Endothelial cell of umbilical vein (primary cell): ENCODE measurements around the gene HTR7. TPM values are rescaled to one million over a fixed set of nuclear protein-coding genes. Genes with fewer than 3 reads are reported as not detected.

Experiments used
- BruUV-seq: library from RNA; stranded (reverse); fragments of 400-500 nt; replicated peaks from 2 replicates; lab custom pipeline; 2021; lab: Mats Ljungman, UMichigan
- CTCF ChIA-PET: fragments of 300-600, 350-600 bp; sonication (Branson Sonifier 250); formaldehyde crosslinking; loops from one replicate; lab custom pipeline; 2021; ENCODE audit warnings: antibody characterized with exemption, inconsistent platforms; lab: Charles Lee
- POLR2A ChIA-PET: fragments of 300-600, 350-600 bp; sonication (Branson Sonifier 250); formaldehyde crosslinking; loops from one replicate; lab custom pipeline; 2021; ENCODE audit warnings: antibody characterized with exemption, inconsistent platforms; lab: Charles Lee
- DNase-seq: peaks from one replicate; pipeline ENCODE4 v3.0.0-alpha.2; 2011; ENCODE audit warnings: low read depth, low spot score
- FAIRE-seq: peaks from 2 replicates; lab custom pipeline; 2011; peaks lifted over from hg19 to GRCh38; lab: Jason Lieb, UNC
- H2AFZ ChIP-seq: 2 replicates; pipeline ENCODE4 v1.6.0; 2012; ENCODE audit warnings: low read depth, low read length, control low read depth, inconsistent platforms
- H3K27ac ChIP-seq: 2 replicates; pipeline ENCODE4 v1.5.1; 2011; ENCODE audit warnings: low read depth, mild to moderate bottlenecking, control low read depth, low read length, moderate library complexity; ENCODE audit not compliant: insufficient read depth
- H3K27me3 ChIP-seq, 2 experiments: 2 replicates each; pipeline versions ENCODE4 v1.6.0 to v1.6.1; 2011; ENCODE audit warnings: low read length in 2 of 2, mixed read lengths in 1 of 2; ENCODE audit not compliant: control insufficient read depth in 2 of 2, insufficient read depth in 2 of 2
- H3K36me3 ChIP-seq, 2 experiments: 2 replicates in 1 of 2; 3 replicates in 1 of 2; pipeline ENCODE4 v1.5.1; 2011; ENCODE audit warnings: low read length in 2 of 2, mild to moderate bottlenecking in 1 of 2, moderate library complexity in 1 of 2; ENCODE audit not compliant: control insufficient read depth in 2 of 2, insufficient read depth in 2 of 2; ENCODE audit errors: extremely low read depth in 1 of 2
- H3K4me1 ChIP-seq: 3 replicates; pipeline ENCODE4 v1.5.1; 2011; ENCODE audit warnings: mild to moderate bottlenecking, low read length; ENCODE audit not compliant: control insufficient read depth, insufficient read depth; ENCODE audit errors: extremely low read depth
- H3K4me2 ChIP-seq: 2 replicates; pipeline ENCODE4 v1.6.1; 2011; ENCODE audit warnings: low read length, control low read depth, mixed read lengths; ENCODE audit not compliant: insufficient read depth
- H3K4me3 ChIP-seq, 3 experiments: fragments of 200-600 bp in 1 of 3; sonication (generic), shearing (Covaris generic) in 1 of 3; replicated peaks in 1 of 3; 2 replicates each; pipeline ENCODE4 v1.5.1; 2011 to 2016; ENCODE audit warnings: control low read depth in 3 of 3, low read length in 3 of 3, mild to moderate bottlenecking in 2 of 3, inconsistent platforms in 1 of 3, low read depth in 1 of 3, moderate library complexity in 1 of 3; ENCODE audit not compliant: insufficient read depth in 1 of 3
- H3K79me2 ChIP-seq: 2 replicates; pipeline ENCODE4 v1.6.0; 2012; ENCODE audit warnings: low read length, inconsistent platforms; ENCODE audit not compliant: control insufficient read depth, insufficient read depth
- H3K9ac ChIP-seq: replicated peaks from 2 replicates; pipeline ENCODE3; 2011; ENCODE audit warnings: low read length, control low read depth; ENCODE audit not compliant: insufficient read depth; ENCODE audit errors: extremely low read depth
- H3K9me1 ChIP-seq: replicated peaks from 3 replicates; pipeline ENCODE4 v1.6.0; 2011; ENCODE audit warnings: mild to moderate bottlenecking, low read length; ENCODE audit not compliant: control insufficient read depth, insufficient read depth; ENCODE audit errors: extremely low read depth
- H3K9me3 ChIP-seq: replicated peaks from 2 replicates; pipeline ENCODE4 v1.5.1; 2012; ENCODE audit warnings: low read length, inconsistent platforms; ENCODE audit not compliant: control insufficient read depth, insufficient read depth
- H4K20me1 ChIP-seq: replicated peaks from 2 replicates; pipeline ENCODE3; 2011; ENCODE audit warnings: mild to moderate bottlenecking, low read length; ENCODE audit not compliant: control insufficient read depth, insufficient read depth; ENCODE audit errors: extremely low read depth
- EZH2 ChIP-seq: IDR thresholded peaks from 2 replicates; pipeline ENCODE4 v1.6.1; 2012; ENCODE audit warnings: borderline replicate concordance, low read depth, mild to moderate bottlenecking, moderate library complexity, low read length, inconsistent platforms; ENCODE audit not compliant: severe bottlenecking
- FOS ChIP-seq: IDR thresholded peaks from 2 replicates; pipeline ENCODE4 v1.6.1; 2011; ENCODE audit warnings: mild to moderate bottlenecking, low read length, moderate library complexity, borderline replicate concordance; ENCODE audit not compliant: insufficient read depth
- GATA2 ChIP-seq: IDR thresholded peaks from 2 replicates; pipeline ENCODE4 v1.7.0; 2011; ENCODE audit warnings: low read depth, mild to moderate bottlenecking, moderate library complexity, mixed read lengths, low read length; ENCODE audit not compliant: insufficient read length, insufficient read depth
- JUN ChIP-seq: IDR thresholded peaks from 2 replicates; pipeline ENCODE4 v1.6.1; 2011; ENCODE audit warnings: borderline replicate concordance, low read depth; ENCODE audit not compliant: insufficient read length, insufficient read depth
- MYC ChIP-seq: IDR thresholded peaks from one replicate; pipeline ENCODE4 v1.6.1; 2011; ENCODE audit warnings: mild to moderate bottlenecking, low read depth, low read length
- POLR2A ChIP-seq: IDR thresholded peaks from 2 replicates; pipeline ENCODE4 v1.6.1; 2012; ENCODE audit warnings: low read depth, mild to moderate bottlenecking, control low read depth, low read length
- POLR2AphosphoS5 ChIP-seq: IDR thresholded peaks from 2 replicates; pipeline ENCODE4 v1.6.1; 2012; ENCODE audit warnings: low read depth, mild to moderate bottlenecking, control low read depth, low read length, moderate library complexity; ENCODE audit not compliant: insufficient read depth
- dilution Hi-C: fragments of 300-500 bp; cut with MboI; formaldehyde crosslinking; loops from one replicate; pipeline ENCODE4 v1.15.0; 2019; ENCODE audit warnings: low sequenced_read_pairs; ENCODE audit not compliant: extremely low pct_ligation_motif_present
- intact Hi-C: fragments of 100-400 bp; cut with micrococcal nuclease; formaldehyde crosslinking; loops from one replicate; pipeline ENCODE4 v1.10.0; 2022
- polyA plus RNA-seq, 4 experiments: library from polyadenylated mRNA; depleted of rRNA in 3 of 4; stranded (reverse) in 3 of 4; unstranded in 1 of 4; fragments of >200 nt; gene quantifications; 2 replicates each; pipeline versions ENCODE4 v1.2.1 to v1.2.3, GENCODE V29; 2011 to 2012; ENCODE audit warnings: missing spikeins in 1 of 4
- total RNA-seq: library from RNA; stranded (reverse); gene quantifications from 2 replicates; pipeline ENCODE4 v1.2.3, GENCODE V29; 2021
- TF ChIP-seq, protein P1 (sequence below), 2 donors: IDR thresholded peaks; 1 replicate in 1 of 2; 2 replicates in 1 of 2; pipeline ENCODE4 v1.5.1; 2011; ENCODE audit warnings: low read length in 2 of 2, mild to moderate bottlenecking in 2 of 2, moderate library complexity in 2 of 2, control low read depth in 1 of 2, inconsistent platforms in 1 of 2, low read depth in 1 of 2; ENCODE audit not compliant: insufficient read depth in 1 of 2; ENCODE audit errors: extremely low read depth in 1 of 2
- TF ChIP-seq, protein P2 (sequence below): IDR thresholded peaks from 2 replicates; pipeline ENCODE4 v1.6.1; 2011; ENCODE audit not compliant: insufficient read depth, insufficient read length

HTR7 gene
- total and polyA plus RNA-seq, 2 donors (not counting 3 experiments of a cell fraction or from before 2014, with no cell fraction given): 0.01 to 0.22 TPM

DNA sequence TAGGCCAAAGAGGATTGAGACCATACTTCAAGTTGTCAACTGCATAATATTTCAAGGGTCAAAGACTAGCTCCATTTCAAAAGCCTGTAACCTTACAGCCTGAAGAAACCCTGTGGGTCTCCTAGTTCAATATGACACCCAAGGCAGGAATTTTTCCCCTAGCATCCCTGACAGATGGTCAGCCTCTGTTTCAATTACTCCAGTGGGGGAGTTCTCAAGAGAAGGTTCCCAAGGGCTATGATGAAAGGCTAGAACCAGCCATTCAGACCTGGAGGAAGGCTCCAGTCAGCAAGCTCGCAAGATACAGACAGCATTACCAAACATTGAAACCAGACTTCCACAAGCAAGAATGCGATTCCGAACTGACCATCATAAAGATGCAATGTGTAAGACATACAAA, 1.6 kb downstream of the HTR7 start:
- Histone ChIP-seq H4K20me1 (no peaks in the 10 kb centered on the region), H3K27me3 (peaks cover 23 to 37% of the 10 kb centered on the region in 2 experiments), H3K4me2 (no peak overlapping the region), H3K9ac (no peak overlapping the region), H3K9me3 (no peaks in the 10 kb centered on the region), H3K36me3 (no peaks in the 10 kb centered on the region), H3K79me2 (no peaks in the 10 kb centered on the region), H3K9me1 (no peaks in the 10 kb centered on the region), H3K27ac (no peak overlapping the region), H3K4me3 (no peak overlapping the region), H3K4me1 (peaks cover 19% of the 10 kb centered on the region), H2AFZ (no peak overlapping the region)
- intact Hi-C loops (no loop called here), dilution Hi-C loops (no loop called here)
- ChIA-PET POLR2A (no interaction called here), CTCF (interaction anchor here (1.9 kb wide), 1 partner anchor 9 kb away, joined by 7 read pairs; no protein-coding TSS in a partner anchor)
- FAIRE-seq (no peak), DNase-seq (no peak)
- no peak for TF ChIP-seq JUN
- TF ChIP-seq EZH2: no peak
- TF ChIP-seq, protein P1, sequence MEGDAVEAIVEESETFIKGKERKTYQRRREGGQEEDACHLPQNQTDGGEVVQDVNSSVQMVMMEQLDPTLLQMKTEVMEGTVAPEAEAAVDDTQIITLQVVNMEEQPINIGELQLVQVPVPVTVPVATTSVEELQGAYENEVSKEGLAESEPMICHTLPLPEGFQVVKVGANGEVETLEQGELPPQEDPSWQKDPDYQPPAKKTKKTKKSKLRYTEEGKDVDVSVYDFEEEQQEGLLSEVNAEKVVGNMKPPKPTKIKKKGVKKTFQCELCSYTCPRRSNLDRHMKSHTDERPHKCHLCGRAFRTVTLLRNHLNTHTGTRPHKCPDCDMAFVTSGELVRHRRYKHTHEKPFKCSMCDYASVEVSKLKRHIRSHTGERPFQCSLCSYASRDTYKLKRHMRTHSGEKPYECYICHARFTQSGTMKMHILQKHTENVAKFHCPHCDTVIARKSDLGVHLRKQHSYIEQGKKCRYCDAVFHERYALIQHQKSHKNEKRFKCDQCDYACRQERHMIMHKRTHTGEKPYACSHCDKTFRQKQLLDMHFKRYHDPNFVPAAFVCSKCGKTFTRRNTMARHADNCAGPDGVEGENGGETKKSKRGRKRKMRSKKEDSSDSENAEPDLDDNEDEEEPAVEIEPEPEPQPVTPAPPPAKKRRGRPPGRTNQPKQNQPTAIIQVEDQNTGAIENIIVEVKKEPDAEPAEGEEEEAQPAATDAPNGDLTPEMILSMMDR (IDR thresholded peaks at IDR 0.05; ENCODE audit: extremely low read depth in 1 of 2, insufficient read depth in 1 of 2, low read depth in 1 of 2, low read length in 2 of 2): no peak
- TF ChIP-seq MYC: no peak
- TF ChIP-seq FOS: no peak
- no peak for TF ChIP-seq GATA2
- TF ChIP-seq, protein P2, sequence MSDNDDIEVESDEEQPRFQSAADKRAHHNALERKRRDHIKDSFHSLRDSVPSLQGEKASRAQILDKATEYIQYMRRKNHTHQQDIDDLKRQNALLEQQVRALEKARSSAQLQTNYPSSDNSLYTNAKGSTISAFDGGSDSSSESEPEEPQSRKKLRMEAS: no peak
- TF ChIP-seq POLR2A: no peak
- TF ChIP-seq POLR2AphosphoS5: no peak
- no TSS peak for BruUV-seq
